HCT116 (cell line): ENCODE data around the gene USP24. TPM values are rescaled to one million over a fixed set of nuclear protein-coding genes. Genes with fewer than 3 reads are reported as not detected.

Experiments
- ATAC-seq: fragments of 200-7000 bp; cut with Tn5 transposase; 2 replicates; pipeline ENCODE4 v1.9.1; 2020; ENCODE audit warnings: mild to moderate bottlenecking, moderate library complexity
- BruUV-seq: library from RNA; stranded (reverse); fragments of 400-500 nt; replicated peaks from 2 replicates; lab custom pipeline; 2021; lab: Mats Ljungman, UMichigan
- CTCF ChIA-PET: fragments of 300-600 bp; sonication (Branson Sonifier 250); formaldehyde crosslinking; loops from one replicate; lab custom pipeline; 2021; ENCODE audit warnings: antibody characterized with exemption; lab: Charles Lee
- POLR2A ChIA-PET: fragments of 300-600, 350-600 bp; sonication (Branson Sonifier 250); formaldehyde crosslinking; loops from one replicate; lab custom pipeline; 2021; ENCODE audit warnings: antibody characterized with exemption; lab: Charles Lee
- RAD21 ChIA-PET, 2 experiments: fragments of 300-600 bp; sonication (Branson Sonifier 250); formaldehyde crosslinking; loops; one replicate each; lab custom pipeline; 2023; ENCODE audit warnings: low total read pairs in 2 of 2; ENCODE audit not compliant: uncharacterized antibody in 2 of 2, unreplicated experiment in 2 of 2, low non-redundant PET in 1 of 2; lab: Charles Lee
- DNase-seq: peaks from one replicate; pipeline ENCODE4 v3.0.0-alpha.2; 2010; ENCODE audit warnings: low read depth, low spot score
- H2AFZ ChIP-seq: fragments of 200-600 bp; shearing (Covaris generic), sonication (generic); 2 replicates; pipeline ENCODE4 v1.6.1; 2017; ENCODE audit warnings: low read depth, mixed run types, mixed read lengths, antibody characterized with exemption, low read length; ENCODE audit not compliant: poor library complexity, severe bottlenecking
- H3K27ac ChIP-seq: 2 replicates; pipeline ENCODE4 v1.5.1; 2012; ENCODE audit warnings: low read depth, low read length
- H3K27me3 ChIP-seq: fragments of 200-600 bp; sonication (generic); 2 replicates; pipeline ENCODE4 v1.6.1; 2016; ENCODE audit warnings: mixed run types, low read length, mixed read lengths; ENCODE audit not compliant: insufficient read depth
- H3K36me3 ChIP-seq, 2 experiments: fragments of 200-500 bp in 1 of 2; fragments of 200-600 bp in 1 of 2; sonication (Bioruptor generic) in 1 of 2; sonication (generic) in 1 of 2; 2 replicates each; pipeline versions ENCODE4 v1.5.1 to v1.6.1; 2014 to 2016; ENCODE audit warnings: low read length in 2 of 2, inconsistent platforms in 1 of 2, mixed read lengths in 1 of 2, mixed run types in 1 of 2; ENCODE audit not compliant: insufficient read depth in 2 of 2, control insufficient read depth in 1 of 2
- H3K4me1 ChIP-seq, 2 experiments: fragments of 200-600 bp in 1 of 2; sonication (generic) in 1 of 2; 2 replicates each; pipeline versions ENCODE4 v1.5.1 to v1.6.1; 2012 to 2017; ENCODE audit warnings: low read length in 2 of 2, inconsistent platforms in 1 of 2, mild to moderate bottlenecking in 1 of 2, mixed read lengths in 1 of 2, mixed run types in 1 of 2, moderate library complexity in 1 of 2; ENCODE audit not compliant: insufficient read depth in 2 of 2, control insufficient read depth in 1 of 2
- H3K4me2 ChIP-seq: fragments of 200-600 bp; sonication (generic); 2 replicates; pipeline ENCODE4 v1.6.1; 2017; ENCODE audit warnings: mixed run types, low read length, mixed read lengths
- H3K4me3 ChIP-seq, 2 experiments: fragments of 200-600 bp in 1 of 2; sonication (generic) in 1 of 2; replicated peaks in 1 of 2; 2 replicates each; pipeline ENCODE4 v1.5.1; 2011 to 2016; ENCODE audit warnings: low read length in 2 of 2, control low read depth in 1 of 2, low read depth in 1 of 2, mild to moderate bottlenecking in 1 of 2, mixed read lengths in 1 of 2, mixed run types in 1 of 2
- H3K79me2 ChIP-seq: fragments of 200-600 bp; sonication (generic); 2 replicates; pipeline ENCODE4 v1.6.1; 2017; ENCODE audit warnings: mild to moderate bottlenecking, mixed run types, low read length, moderate library complexity, mixed read lengths; ENCODE audit not compliant: insufficient read depth
- H3K9ac ChIP-seq: fragments of 200-600 bp; sonication (generic); 2 replicates; pipeline ENCODE4 v1.6.1; 2016; ENCODE audit warnings: low read length, mixed read lengths
- H3K9me2 ChIP-seq: fragments of 200-600 bp; sonication (generic), shearing (Covaris generic); 2 replicates; pipeline ENCODE4 v1.6.1; 2017; ENCODE audit warnings: mixed run types, mild to moderate bottlenecking, moderate library complexity; ENCODE audit not compliant: insufficient read depth
- H3K9me3 ChIP-seq, 2 experiments: fragments of 200-500 bp in 1 of 2; fragments of 200-600 bp in 1 of 2; sonication (Bioruptor generic) in 1 of 2; sonication (generic) in 1 of 2; 2 replicates each; pipeline ENCODE4 v1.6.1; 2014 to 2017; ENCODE audit warnings: low read length in 2 of 2, mixed read lengths in 2 of 2, inconsistent platforms in 1 of 2, low read depth in 1 of 2, mild to moderate bottlenecking in 1 of 2, mixed run types in 1 of 2, moderate library complexity in 1 of 2; ENCODE audit not compliant: control insufficient read depth in 1 of 2, insufficient read depth in 1 of 2
- H4K20me1 ChIP-seq: fragments of 200-600 bp; sonication (generic), shearing (Covaris generic); 2 replicates; pipeline ENCODE4 v1.6.1; 2017; ENCODE audit warnings: mixed run types, mild to moderate bottlenecking, moderate library complexity; ENCODE audit not compliant: insufficient read depth
- CBX3 ChIP-seq: IDR thresholded peaks from 2 replicates; pipeline ENCODE4 v1.6.1; 2012; ENCODE audit warnings: low read depth
- CEBPB ChIP-seq: IDR thresholded peaks from 2 replicates; pipeline ENCODE4 v1.6.1; 2012; ENCODE audit warnings: low read depth
- ELF1 ChIP-seq: IDR thresholded peaks from 2 replicates; pipeline ENCODE4 v1.6.1; 2012; ENCODE audit warnings: low read depth, borderline replicate concordance
- EZH2 ChIP-seq: fragments of 200-600 bp; sonication (generic); IDR thresholded peaks from 2 replicates; pipeline ENCODE4 v1.6.1; 2017; ENCODE audit warnings: antibody characterized with exemption, mixed run types
- EZH2phosphoT487 ChIP-seq: fragments of 200-600 bp; IDR thresholded peaks from 2 replicates; pipeline ENCODE4 v1.6.1; 2018; ENCODE audit warnings: antibody characterized with exemption, borderline replicate concordance
- POLR2A ChIP-seq: IDR thresholded peaks from 2 replicates; pipeline ENCODE4 v1.7.0; 2011; ENCODE audit warnings: borderline replicate concordance; ENCODE audit not compliant: insufficient read depth, insufficient read length; ENCODE audit errors: extremely low read depth
- POLR2AphosphoS5 ChIP-seq: IDR thresholded peaks from 2 replicates; pipeline ENCODE4 v1.6.1; 2011; ENCODE audit warnings: mild to moderate bottlenecking, low read depth, low read length, moderate library complexity
- RAD21 ChIP-seq: IDR thresholded peaks from 2 replicates; pipeline ENCODE4 v1.6.1; 2012; ENCODE audit warnings: low read depth, mild to moderate bottlenecking
- SP1 ChIP-seq: IDR thresholded peaks from 2 replicates; pipeline ENCODE4 v1.6.1; 2012; ENCODE audit warnings: low read depth
- SRF ChIP-seq: IDR thresholded peaks from 2 replicates; pipeline ENCODE4 v1.6.1; 2012; ENCODE audit warnings: low read depth
- TCF7L2 ChIP-seq: IDR thresholded peaks from 2 replicates; pipeline ENCODE4 v1.7.0; 2011; ENCODE audit warnings: borderline replicate concordance, inconsistent platforms; ENCODE audit not compliant: insufficient read depth, insufficient read length; ENCODE audit errors: extremely low read depth
- YY1 ChIP-seq: IDR thresholded peaks from 2 replicates; pipeline ENCODE4 v1.6.1; 2011; ENCODE audit warnings: low read length, low read depth, moderate library complexity, mild to moderate bottlenecking; ENCODE audit not compliant: insufficient replicate concordance; ENCODE audit errors: extremely low read depth
- ZNF274 ChIP-seq: fragments of 200-500 bp; sonication (Bioruptor generic); IDR thresholded peaks from 2 replicates; pipeline ENCODE4 v1.6.1; 2014; ENCODE audit warnings: mild to moderate bottlenecking, low read depth, low read length, inconsistent platforms
- intact Hi-C: fragments of 100-400 bp; cut with micrococcal nuclease; formaldehyde crosslinking; loops from 2 replicates; pipeline ENCODE4 v1.10.0; 2022
- total RNA-seq: library from RNA; stranded (reverse); gene quantifications from one replicate; pipeline ENCODE4 v1.2.1, GENCODE V29; 2021; ENCODE audit not compliant: unreplicated experiment
- TF ChIP-seq, protein P1 (sequence below): IDR thresholded peaks from 2 replicates; pipeline ENCODE4 v1.6.1; 2012
- TF ChIP-seq, protein P2 (sequence below): IDR thresholded peaks from 2 replicates; pipeline ENCODE4 v1.6.1; 2011; ENCODE audit warnings: mild to moderate bottlenecking, low read length, moderate library complexity; ENCODE audit not compliant: insufficient replicate concordance; ENCODE audit errors: extremely low read depth

Gene USP24
- total RNA-seq, 1 experiment from 2014 or later = 34.2 TPM

DNA sequence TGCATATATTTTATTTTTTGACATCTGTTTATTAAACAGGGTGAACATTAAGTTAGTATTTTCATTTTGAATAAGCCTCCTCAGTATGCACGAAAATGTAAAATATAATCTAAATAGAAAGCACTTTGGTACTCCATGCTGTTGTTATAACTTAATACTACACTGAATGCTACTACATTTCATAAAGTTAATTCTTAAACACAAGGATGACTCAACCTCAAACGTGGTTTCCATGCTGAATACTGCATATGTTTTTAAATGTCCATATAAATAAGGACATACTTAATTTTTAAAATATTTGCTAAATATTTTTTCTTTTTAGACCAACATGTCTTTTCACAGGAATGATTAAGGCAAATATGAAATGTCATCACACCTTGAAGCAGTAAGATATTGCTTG lies 83.9 kb downstream of the USP24 start:
- Histone ChIP-seq H3K27ac (no peak overlapping the region), H3K9me2 (no peaks in the 10 kb centered on the region), H3K9me3 (no peaks in the 10 kb centered on the region), H3K27me3 (no peaks in the 10 kb centered on the region), H3K4me1 (no peaks in the 10 kb centered on the region), H3K4me2 (no peak overlapping the region), H3K36me3 (peaks cover 31 to 36% of the 10 kb centered on the region in 2 experiments), H3K4me3 (no peak overlapping the region), H4K20me1 (no peaks in the 10 kb centered on the region), H3K9ac (no peak overlapping the region), H3K79me2 (no peaks in the 10 kb centered on the region), H2AFZ (no peak overlapping the region)
- TF ChIP-seq POLR2A = no peak
- TF ChIP-seq, protein P1, sequence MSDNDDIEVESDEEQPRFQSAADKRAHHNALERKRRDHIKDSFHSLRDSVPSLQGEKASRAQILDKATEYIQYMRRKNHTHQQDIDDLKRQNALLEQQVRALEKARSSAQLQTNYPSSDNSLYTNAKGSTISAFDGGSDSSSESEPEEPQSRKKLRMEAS = no peak
- TF ChIP-seq CEBPB = no peak
- no peak for TF ChIP-seq EZH2
- TF ChIP-seq ELF1 = no peak
- no peak for TF ChIP-seq POLR2AphosphoS5
- no peak for TF ChIP-seq ZNF274
- TF ChIP-seq CBX3 = no peak
- TF ChIP-seq, protein P2, sequence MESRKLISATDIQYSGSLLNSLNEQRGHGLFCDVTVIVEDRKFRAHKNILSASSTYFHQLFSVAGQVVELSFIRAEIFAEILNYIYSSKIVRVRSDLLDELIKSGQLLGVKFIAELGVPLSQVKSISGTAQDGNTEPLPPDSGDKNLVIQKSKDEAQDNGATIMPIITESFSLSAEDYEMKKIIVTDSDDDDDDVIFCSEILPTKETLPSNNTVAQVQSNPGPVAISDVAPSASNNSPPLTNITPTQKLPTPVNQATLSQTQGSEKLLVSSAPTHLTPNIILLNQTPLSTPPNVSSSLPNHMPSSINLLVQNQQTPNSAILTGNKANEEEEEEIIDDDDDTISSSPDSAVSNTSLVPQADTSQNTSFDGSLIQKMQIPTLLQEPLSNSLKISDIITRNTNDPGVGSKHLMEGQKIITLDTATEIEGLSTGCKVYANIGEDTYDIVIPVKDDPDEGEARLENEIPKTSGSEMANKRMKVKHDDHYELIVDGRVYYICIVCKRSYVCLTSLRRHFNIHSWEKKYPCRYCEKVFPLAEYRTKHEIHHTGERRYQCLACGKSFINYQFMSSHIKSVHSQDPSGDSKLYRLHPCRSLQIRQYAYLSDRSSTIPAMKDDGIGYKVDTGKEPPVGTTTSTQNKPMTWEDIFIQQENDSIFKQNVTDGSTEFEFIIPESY = no peak
- no peak for TF ChIP-seq SRF
- no peak for TF ChIP-seq YY1
- TF ChIP-seq RAD21 = no peak
- TF ChIP-seq EZH2phosphoT487 = no peak
- no peak for TF ChIP-seq SP1
- TF ChIP-seq TCF7L2 = no peak
- no peak for DNase-seq
- BruUV-seq = no TSS peak
- intact Hi-C loops = no loop called here
- no peak for ATAC-seq
- ChIA-PET CTCF (no interaction called here), RAD21 (no interaction called here), POLR2A (no interaction called here)
